GM18505 (cell line): Measurements from ENCODE around the gene CYP4B1.
"Not testable (repeated sequence)": the region's sequence is repeated elsewhere in the genome, so short reads cannot be mapped to it uniquely, and the experiment has no call there.

Experiments
- ATAC-seq: cut with Tn5 transposase; IDR thresholded peaks from one replicate; pipeline ENCODE4 v1.9.1; 2021; ENCODE audit not compliant: unreplicated experiment
- POLR2A ChIP-seq: IDR thresholded peaks from 4 replicates; pipeline ENCODE4 v1.6.1; 2011; ENCODE audit warnings: borderline replicate concordance; ENCODE audit not compliant: insufficient read depth, insufficient read length; ENCODE audit errors: extremely low read depth

Gene CYP4B1

GRCh38 chr1:46798810-46799209, at the start of gene CYP4B1:
Gene CYP4B1 (plus strand): TSS chr1:46799046. CDS start chr1:46799082, 36 bp downstream.
- no peak for TF ChIP-seq POLR2A
- no peak for ATAC-seq

DNA sequence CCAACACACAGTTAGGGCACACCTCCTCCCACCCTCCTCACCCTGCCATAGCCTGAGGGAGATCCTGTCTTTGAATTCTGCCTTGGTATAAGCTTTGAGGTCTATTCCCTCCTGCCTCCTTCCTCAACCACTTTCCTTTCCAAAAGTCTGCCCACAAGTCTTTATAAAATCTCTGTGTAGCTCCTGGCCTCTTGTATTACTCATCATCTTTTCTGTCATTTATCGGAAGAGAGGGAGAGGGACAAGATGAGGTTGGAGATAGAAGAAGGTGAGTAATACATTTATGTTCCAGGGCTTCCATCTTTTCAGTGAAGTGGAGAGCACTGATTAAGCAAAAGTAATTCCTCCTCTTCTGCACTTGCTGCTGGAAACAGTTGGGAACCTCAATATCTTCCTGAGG, 49.4 kb upstream of the CYP4B1 start:
- no peak for TF ChIP-seq POLR2A
- ATAC-seq, result no peak

DNA sequence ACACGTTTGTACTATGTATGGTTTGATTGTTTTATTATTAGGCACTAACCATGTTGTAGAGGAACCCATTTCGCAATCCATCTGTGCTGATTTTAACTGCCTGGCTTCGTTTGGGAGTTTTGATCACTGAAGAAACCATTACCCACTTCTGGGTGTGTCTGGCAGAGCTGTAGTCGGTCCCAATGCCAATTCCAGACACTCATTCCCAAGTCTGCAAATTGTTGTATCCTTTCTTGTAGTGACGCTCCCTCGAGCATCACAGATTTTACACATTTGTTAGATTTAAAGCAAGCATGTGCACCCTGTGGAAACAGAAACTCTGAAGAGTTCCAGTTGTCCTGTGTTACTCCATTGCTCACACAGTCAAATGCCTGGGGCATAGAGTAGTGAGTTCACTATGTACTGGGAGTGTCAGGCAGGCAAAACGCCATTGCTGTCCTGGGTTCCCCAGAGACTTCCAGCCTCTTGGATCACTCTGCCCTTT, 48.9 kb upstream of the CYP4B1 start:
- ATAC-seq, result no peak
- TF ChIP-seq POLR2A, result no peak

- no peak for TF ChIP-seq POLR2A
Measured at GRCh38 chr1:46753985-46754384, 44.9 kb upstream of the CYP4B1 start.

GRCh38 chr1:46754707-46755106, 44.1 kb upstream of the CYP4B1 start:
- ATAC-seq, result not testable (repeated sequence)

More at GRCh38 chr1:46753985-46754384, 44.9 kb upstream of the CYP4B1 start:
- no peak for ATAC-seq

- TF ChIP-seq POLR2A, result no peak
- ATAC-seq, result no peak
Measured at GRCh38 chr1:46755121-46755520, 43.7 kb upstream of the CYP4B1 start.

DNA sequence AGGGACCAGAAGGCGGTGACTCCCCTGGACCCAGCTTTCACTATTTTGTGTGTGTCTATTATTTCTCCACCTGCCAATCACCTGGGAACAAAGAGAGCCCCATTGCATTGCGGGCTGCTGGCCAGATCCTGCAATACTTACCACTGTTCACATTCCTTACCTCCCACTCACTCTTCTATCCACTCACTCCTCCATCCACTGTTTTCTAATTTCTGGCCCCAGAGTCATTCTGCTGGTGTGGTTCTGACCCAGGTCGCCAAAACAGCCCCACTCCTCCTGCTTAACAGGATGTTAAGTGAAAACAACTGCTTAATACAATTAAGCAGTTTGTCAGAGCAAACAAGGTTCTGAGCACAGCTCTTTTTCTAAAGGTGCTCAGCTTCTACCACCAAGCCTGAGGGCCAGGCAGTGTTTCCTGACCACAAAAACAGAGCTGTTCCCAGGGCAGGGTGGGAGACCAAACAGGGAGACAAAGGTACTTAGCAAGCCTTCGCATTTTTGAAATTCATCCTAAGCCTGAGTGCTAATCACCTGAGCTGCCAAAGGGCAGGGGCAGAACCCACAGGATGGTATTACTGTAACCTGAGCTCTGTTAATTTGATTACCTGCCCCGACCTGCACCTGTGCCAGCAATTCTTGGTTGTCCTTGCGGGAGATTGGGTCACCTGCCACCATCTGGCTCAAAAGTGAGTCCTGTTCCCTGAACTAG, 41.4 kb upstream of the CYP4B1 start:
- no peak for ATAC-seq
- TF ChIP-seq POLR2A, result no peak

GRCh38 chr1:46757956-46758528, 40.8 kb upstream of the CYP4B1 start:
- TF ChIP-seq POLR2A, result no peak
- no peak for ATAC-seq

- ATAC-seq, result no peak
- TF ChIP-seq POLR2A, result no peak
Measured at GRCh38 chr1:46760558-46761166, 38.2 kb upstream of the CYP4B1 start.

GRCh38 chr1:46761740-46762139, 37.1 kb upstream of the CYP4B1 start:
- TF ChIP-seq POLR2A, result no peak
- ATAC-seq, result no peak

- ATAC-seq, result no peak
- no peak for TF ChIP-seq POLR2A
Measured at GRCh38 chr1:46764402-46764801, 34.4 kb upstream of the CYP4B1 start.

DNA sequence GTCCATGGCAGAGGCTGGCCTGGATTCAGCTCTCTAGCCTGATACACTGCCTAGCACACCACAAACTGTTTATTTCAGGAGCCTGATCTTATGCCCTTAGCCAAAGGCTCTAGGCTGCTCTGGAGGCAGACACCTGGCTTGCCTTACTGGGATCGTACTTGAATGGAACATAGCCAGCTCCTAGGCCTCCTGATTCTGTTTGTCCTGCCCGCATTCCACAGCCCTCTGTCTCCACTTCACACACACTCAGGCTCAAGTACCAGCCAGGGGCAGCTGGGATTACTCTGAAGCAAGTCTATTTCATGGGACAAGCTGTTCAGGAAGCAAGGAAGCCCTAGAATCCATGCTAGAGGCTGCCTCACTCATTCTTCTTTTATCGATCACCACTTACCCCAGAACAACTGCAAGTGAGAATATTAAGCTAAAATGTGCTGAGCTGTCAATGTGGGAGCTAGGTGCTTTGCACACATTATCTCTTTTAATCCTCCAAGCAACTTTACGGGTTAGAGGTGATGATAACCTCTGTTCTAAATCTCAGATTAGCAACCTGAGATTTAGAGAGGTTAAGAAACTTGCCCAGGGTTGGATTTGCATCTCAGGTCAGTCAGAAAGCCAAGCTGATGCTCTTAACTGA, 31.1 kb upstream of the CYP4B1 start:
- ATAC-seq, result no peak
- TF ChIP-seq POLR2A, result no peak

- ATAC-seq, result no peak
- TF ChIP-seq POLR2A, result no peak
Measured at GRCh38 chr1:46768445-46768844, 30.4 kb upstream of the CYP4B1 start.
